DMS153 treated with DMSO at 0.1 percent for 48 hours (cell line): ENCODE data around the gene CLASP1.
"Not testable (repeated sequence)": the region's sequence is repeated elsewhere in the genome, so short reads cannot be mapped to it uniquely, and the experiment has no call there.

Experiments used
- DNase-seq: peaks from one replicate; lab custom pipeline; 2025; ENCODE audit not compliant: unreplicated experiment; lab: John Stamatoyannopoulos, UW

The CLASP1 gene

DNA sequence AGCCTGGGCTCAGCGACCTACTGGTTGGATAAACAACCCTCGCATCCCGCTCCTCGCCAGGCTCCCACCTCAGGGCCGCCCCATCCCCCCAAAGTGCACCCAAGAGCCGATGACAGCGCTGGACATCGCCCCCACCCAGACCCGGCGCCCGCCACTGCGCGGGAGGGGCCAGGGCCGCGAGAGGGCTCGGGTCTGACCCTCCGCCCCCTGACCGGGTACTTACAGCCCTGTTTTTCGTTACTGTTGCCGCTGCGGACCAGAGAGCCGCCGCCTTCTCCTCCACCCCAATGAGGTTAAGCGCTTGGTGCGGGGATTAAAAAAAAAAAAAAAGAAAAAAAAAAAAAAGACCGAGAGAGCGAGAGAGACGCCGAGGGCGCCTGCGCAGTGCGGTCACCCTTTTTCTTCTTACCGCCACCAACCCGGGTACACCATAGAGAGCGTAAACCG lies at the start of gene CLASP1:
Gene CLASP1, minus strand, starts transcription at position 314 of the 447 bp plus-strand sequence. CDS start 43,567 bp downstream, outside the sequence.
- DNase-seq = no peak

DNA sequence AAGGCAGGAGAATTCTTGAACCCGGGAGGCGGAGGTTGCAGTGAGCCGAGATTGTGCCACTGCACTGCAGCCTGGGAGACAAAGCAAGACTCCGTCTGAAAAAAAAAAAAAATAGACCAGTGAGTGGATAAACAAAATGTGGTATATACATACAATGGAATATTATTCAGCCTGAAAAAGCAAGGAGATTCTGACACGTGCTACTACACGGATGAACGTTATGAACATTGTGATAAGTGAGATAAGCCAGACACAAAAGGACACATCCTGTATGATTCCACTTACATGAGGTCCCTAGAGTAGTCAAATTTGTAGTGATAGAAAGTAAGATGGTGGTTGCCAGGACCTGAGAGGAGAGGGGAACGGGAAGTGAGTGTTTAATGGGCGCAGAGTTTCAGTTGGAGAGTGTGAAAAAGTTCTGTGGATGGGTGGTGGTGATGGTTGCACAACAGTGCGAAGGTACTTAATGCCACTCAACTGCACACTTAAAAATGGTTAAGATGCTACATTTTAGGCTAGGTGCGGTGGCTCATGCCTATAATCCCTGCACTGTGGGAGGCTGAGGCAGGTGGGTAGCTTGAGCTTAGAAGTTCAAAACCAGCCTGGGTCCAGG lies 49.2 kb upstream of the CLASP1 start:
- DNase-seq = no peak

DNA sequence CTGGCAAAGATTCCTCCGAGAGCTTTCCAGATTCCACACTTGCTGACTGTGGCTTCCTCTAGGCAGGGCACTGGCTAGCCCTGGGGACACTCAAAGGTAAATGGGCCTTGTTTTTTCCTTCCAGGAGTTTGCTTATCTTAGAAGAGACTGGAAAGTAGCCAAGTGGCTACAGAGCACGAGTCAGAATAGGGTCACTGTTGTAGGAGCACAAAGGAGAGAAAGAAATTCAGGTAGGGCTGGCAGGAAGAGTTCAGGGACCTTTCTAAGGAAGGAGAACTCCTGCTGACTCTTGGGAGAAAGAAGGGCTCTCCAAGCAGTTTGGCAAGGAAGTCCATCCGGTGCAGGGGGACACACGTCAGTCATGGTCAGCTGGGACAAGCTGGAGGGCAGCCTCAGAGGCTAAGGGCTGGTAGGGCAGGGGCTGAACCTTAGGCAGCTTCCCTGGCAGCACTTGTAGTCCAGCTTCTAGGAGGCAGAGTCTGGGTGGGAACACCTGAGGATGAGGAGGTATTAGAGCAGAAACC lies 47.9 kb upstream of the CLASP1 start:
- no peak for DNase-seq

DNA sequence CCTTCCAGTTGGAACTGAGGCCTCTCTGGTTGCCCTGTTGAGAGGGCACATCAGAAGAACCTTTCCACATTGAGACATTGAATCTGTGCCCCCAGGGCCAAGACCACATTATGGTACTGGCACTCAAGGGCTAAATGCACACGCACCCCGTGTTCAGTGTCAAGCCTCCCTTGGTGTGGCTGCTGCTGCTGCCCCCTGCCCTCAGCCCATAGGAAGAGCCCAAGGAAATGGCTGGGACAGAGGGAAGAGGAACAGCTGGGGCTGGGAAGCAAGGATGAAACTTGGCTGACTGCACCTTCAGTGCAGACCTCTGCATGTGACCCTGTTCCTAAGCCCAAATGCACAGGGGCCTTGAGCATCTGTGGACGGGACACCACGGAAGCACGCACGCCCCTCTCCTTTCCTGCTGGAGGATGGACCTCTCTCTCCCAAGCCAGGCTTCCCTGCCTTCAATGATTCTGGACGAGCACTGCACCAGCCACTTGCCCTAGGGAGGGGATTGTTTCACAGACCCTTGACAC lies 47.2 kb upstream of the CLASP1 start:
- no peak for DNase-seq

DNA sequence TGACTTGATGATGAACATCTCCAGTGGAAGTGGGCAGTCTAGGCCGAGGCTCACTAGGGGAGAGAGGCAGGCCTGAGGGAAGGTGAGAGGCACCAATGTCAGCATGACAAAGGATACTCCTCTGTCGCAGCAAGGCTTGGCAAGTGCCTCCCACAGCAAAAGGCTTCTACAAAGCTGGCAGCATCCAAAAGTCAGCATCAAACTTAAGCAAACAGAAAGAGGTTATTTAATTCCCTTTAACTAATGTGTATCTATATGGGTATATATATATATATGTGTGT lies 45.8 kb upstream of the CLASP1 start:
- no peak for DNase-seq

DNA sequence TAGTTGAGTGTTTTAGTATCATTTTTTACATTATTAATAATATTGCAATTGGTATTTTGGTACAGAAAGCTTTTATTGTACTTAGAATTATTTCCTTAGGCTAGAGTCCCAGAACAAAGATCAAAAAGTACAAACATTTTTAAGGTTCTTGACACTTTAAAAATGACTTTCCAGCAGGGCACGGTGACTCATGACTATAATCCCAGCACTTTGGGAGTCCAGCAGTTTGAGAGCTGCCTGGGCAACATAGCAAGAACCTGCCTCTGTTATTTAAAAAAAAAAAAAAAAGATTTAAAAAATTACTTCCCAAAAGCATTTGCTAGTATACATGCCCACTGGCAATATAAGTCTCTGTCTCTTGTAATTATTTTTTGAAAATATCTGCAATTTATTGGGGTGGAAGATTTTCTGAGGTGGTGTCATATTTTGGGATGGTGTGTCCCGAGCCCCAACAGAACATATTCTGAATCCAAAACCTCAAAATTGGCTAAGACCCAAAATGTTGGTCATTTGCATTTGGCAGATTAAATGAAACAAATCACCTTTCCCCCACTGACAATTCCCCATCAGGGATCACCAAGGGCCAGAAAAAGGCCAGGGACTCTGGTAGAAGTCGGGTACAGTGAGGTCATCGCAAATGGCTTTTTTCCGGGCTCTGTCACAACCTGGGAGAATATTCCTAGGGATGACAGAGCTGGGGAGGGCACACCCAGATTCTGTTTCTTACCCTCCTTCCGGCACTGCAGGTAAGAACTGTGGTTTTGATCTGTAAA lies 45.3 kb upstream of the CLASP1 start:
- DNase-seq = no peak

DNA sequence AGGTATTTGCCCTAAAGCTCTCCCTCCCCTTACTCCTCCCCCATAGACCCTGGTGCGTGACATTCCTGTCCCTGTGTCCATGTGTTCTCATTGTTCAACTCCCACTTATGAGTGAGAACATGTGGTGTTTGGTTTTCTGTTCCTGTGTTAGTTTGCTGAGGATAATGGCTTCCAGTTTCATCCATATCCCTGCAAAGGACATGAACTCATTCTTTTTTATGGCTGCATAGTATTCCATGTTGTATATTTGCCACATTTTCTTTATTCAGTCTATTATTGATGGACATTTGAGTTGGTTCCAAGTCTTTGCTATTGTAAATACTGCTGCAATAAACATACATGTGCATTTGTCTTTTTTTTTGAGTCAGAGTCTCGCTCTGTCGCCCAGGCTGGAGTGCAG lies 41.3 kb upstream of the CLASP1 start:
- not testable (repeated sequence) for DNase-seq

DNA sequence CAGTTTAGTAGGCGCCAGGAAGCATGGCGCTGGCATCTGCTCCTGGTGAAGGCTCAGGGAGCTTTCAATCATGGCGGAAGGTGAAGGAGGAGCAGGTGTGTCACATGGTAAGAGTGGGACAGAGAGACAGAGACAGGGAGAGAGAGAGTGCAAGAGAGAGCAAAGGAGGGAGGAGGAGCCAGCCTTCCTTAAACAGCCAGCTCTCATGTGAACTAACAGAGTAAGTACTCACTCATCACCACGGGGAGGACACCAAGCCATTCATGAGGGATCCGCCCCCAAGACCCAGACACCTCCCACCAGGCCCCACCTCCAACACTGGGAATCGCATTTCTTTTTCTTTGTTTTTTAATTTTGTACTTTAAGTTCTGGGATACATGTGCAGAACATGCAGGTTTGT lies 40.8 kb upstream of the CLASP1 start:
- DNase-seq = no peak

DNA sequence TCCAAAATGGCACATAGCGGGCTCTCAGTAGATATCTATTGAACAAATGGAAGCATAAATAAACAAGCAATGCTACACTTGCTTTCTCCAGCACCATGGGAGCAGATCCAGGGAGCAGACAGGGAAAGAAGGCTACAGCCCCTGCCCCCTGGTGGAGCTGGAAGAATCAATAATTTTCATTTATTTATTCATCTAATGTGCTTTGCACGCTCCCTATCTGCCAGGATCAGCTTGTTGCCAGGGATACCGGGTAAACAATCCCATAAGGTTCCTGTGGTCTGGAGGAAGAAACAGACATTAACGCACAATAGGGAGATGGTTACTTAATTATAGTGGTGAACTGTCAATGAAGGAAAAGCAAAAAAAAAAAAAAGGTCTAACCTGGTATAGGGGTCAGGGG lies 40.1 kb upstream of the CLASP1 start:
- DNase-seq = no peak

DNA sequence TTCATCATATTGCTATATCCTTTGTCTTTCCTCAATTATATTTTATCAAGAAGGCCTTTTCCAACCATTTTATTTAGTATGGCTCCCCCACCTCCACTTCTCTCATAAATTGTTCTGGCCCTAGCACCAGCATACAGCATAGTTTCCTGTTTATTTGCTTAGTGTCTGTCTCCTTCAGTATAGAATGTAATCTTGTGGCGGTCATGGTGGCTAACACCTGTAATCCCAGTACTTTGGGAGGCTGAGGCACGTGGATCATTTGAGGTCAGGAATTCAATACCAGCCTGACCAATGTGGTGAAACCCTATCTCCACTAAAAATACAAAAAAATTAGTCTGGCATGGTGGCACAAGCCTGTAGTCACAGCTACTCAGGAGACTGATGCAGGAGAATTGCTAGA lies 39.6 kb upstream of the CLASP1 start:
- DNase-seq = no peak

DNA sequence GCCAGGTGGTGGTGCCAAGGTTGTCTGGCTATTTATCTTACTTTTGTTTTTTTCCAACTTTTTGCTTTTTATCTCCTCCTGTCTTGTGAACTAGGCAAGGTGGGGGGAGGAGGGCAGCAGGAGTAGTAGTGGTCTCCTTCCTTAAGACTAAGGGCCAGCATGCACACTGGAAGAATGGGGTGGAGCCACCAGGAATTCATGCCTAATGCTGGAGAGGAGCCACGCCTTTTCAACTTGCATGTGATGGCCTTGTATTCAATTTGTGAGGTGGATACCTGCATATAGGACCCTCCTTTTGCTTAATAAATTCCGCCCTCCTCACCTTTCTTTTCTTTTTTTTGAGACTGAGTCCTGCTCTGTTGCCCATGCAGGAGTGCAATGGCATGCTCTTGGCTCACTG lies 37.6 kb upstream of the CLASP1 start:
- DNase-seq = no peak

DNA sequence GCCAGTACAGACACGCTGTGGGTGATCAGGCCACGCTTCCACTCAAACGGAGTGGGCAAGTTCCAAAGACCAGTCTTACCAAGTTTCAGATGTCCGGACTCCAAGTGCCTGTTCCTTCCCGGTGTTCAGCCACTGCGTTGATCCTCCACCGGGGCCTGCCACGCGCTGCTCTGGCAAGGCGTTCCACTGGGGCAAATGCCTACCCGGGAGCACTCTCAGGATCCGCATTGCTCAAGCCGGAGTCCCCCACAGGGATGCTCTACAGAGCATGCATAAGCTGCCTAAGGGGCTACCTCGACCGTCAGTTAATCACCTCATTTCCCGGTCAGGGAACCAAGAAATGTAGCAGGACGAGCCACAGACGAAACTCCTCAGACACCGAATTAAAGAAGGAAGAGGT lies 37.0 kb upstream of the CLASP1 start:
- DNase-seq = no peak

DNA sequence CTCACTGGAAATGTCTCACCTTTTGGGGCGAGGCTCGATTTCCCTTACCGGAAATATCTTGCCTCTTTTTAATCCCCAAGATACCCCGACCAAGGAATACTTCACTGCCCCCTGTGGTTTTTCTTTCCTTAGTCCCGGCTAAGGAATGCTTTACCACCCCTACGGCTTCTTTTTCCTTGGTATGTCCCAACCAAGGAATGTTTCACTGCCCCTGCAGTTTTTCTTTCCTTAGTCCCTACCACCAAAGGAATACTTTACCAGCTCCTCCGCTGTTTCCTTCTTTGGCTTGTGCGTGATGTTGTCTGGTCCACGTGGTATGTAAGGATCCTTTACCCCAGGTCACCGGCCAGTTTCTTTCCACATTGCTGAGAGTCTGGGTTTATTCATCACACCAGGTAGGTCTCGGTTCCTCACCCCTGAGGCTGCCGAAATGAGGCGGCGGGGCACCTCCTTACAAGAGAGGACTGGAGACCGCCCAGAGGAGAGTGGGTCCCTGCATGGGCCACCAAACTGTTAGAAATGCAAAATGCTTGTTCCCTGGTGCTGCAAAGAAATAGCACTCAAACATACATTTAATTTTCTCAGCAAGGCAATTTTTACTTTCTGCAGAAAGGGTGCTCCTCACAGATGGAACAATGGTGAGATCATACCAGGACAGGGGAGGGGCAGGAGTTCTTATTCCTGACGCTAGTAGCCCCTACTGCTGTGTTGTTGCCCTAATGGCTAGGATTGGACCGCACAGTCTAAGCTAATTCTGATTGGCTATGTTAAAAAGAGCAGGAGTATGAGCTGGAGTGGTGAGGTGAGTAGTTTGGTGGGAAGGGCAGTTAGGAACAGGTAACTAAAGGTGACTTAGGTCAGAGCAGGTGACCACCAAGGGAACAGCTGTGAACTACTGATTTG lies 33.4 kb upstream of the CLASP1 start:
- no peak for DNase-seq

DNA sequence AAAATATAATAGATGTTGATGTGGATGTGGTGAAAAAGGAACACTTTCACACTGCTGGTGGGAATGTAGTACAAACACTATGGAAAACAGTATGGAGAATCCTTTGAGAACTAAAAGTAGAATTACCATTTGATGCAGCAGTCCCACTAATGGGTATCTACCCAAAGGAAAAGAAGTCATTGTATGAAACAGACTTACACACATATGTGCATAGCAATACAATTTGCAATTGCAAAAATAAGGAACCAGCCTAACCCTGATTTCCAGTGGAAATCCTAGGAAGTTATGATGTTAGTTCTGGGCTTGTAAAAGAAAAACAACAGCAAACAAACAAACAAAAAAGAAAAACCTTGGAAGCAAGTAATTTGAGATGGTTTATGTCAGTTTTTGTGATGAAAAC lies 28.6 kb upstream of the CLASP1 start:
- DNase-seq = no peak

DNA sequence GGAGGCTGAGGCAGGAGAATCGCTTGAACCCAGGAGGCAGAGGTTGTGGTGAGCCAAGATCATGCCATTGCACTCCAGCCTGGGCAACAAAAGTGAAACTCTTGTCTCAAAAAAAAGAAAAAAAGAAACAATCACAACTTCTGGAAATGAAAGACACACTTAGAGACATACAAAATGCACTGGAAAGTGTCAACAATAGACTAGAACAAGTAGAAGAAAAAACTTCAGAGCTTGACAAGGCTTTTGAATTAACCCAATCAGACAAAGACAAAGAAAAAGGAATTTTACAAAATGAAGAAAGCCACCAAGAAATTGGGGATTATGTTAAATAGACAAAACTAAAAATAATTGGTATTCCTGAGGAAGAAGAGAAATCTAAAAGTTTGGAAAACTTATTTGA lies 22.4 kb upstream of the CLASP1 start:
- DNase-seq = not testable (repeated sequence)

DNA sequence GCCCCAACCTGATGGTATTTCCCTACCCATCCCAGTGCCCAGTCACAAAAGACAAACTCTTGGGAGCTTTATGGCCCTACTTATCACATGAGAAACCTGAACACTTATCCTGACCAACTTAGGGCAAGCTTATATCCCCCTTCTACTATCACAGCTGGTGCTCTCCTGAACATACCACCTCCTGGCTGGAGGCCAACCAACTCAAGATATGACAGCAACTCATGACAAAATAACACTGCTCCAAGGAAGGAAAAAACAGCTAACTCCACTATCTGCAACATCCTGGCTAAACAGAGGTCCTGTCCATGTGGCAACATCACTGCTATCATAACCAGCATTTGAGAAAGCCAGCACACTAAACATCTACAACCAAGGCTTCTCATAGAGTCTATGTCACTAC lies 20.9 kb upstream of the CLASP1 start:
- no peak for DNase-seq

DNA sequence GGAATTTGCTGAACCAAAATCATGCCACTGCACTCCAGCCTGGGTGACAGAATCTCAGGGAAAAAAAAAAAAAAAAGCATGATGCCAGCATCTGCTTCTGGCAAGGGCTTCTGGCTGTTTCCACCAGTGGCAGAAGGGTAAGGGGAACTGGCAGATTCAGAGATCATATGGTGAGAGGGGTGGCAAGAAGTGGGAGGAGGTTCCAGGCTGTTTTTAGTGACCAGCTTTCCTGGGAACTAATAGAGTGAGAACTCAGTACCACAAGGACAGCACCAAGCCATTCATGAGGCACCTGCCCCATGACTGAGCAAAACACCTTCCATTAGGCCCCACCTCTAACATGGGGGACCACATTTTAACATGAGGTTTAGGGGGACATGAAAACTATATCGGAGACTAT lies 18.4 kb upstream of the CLASP1 start:
- no peak for DNase-seq

DNA sequence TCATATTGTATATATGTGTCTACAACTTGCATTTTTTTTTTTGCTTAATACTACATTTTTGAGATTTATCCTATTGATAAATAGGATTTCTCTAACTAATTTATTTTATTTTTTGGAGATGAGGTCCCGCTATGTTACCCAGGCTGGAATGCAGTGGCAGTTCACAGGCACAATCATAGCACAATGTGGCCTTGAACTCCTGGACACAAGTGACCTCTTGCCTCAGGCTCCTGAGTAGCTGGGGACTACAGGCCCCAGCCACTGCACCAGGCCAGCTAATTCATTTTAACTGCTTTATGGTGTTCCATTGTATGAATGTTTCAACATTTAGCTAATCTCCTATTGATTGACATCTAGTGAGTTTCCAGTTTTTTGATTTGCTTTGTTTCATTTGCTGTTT lies 16.8 kb upstream of the CLASP1 start:
- no peak for DNase-seq

DNA sequence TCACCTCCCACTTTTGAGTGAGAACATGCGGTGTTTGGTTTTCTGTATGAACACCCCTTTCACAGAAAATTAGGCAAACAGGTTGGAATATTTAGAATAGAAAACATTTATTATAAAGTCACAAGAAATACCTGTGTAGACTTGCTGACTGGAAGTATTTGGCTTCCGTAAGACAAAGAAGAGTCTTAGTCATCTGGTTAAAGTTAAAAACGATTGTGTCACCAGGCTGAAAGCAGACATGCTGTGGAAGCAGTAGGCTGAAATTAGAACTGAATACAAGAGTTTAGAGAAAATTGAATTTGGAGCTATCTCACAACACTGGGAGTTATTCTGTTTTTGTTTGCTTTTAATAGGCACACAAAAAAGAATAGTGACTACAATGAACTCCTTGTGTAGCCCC lies 16.2 kb upstream of the CLASP1 start:
- no peak for DNase-seq

DNA sequence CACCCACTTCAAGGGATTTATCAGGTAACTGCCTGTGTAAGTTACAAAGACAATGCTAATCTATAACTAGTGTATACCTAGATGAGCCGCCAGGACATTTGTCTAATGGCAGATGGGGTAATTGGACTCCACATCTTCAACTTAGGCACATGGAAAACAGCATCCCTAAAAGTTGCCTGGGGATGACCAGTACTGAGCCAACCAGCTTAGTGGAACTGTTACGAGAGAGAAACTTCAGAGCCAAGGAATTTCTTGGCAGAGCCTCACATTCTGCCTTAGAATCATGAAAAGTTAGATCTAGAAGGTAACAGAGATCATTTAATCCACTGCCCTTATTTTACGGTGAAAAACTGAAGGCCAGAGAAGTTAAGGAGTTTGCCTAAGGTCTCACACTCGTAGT lies 15.5 kb upstream of the CLASP1 start:
- DNase-seq = no peak

DNA sequence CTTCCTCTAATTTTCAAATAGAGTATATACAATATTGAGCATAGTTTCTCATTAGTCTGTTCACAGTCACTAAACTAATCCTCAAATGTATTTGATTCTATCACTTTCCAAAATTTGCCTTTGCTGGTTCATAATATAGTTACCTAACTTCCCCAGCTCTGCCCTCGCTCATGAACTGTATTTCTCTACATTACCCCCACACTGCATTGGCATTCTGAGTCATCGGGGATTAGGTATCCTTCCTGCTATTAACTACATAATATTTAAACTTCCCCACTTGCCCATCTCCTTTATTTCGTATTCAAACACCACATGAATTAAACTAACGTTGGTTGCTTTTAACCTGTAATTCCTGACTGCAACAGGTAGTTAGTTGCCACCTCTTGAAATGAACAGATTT lies 14.8 kb upstream of the CLASP1 start:
- DNase-seq = no peak

DNA sequence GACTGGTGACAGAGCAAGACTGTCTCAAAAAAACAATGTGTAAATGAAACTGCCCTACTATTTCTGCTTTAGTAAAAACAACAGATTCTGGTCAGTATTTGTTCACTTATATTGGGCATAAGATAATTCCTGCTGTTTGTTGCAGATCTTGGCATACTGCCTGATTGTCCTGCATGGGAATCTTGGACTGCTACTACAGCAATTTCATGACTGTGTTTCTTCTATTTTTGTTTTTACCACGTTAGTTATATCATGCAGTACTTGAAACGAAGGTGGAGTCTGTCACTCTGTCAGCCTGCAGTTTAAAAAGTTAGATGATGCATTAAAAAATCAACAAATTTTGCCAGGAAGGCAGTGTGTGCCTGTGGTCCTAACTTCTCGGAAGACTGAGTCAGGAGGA lies 14.2 kb upstream of the CLASP1 start:
- DNase-seq = no peak
